OCI-LY3 (cell line): ENCODE measurements around the gene NKD2.

ENCODE experiments used
- H2AFZ ChIP-seq: fragments of 200-600, 300-600 bp; shearing (Covaris generic); 2 replicates; pipeline ENCODE4 v1.6.0; 2014; ENCODE audit warnings: antibody characterized with exemption, low read depth, low read length
- H3K27ac ChIP-seq: fragments of 200-600, 300-600 bp; sonication (generic); 2 replicates; pipeline ENCODE4 v1.5.1; 2014; ENCODE audit warnings: mild to moderate bottlenecking, low read length, moderate library complexity, mixed read lengths
- H3K27me3 ChIP-seq: fragments of 200-600, 300-600 bp; sonication (generic); 2 replicates; pipeline ENCODE4 v1.6.1; 2014; ENCODE audit warnings: low read depth, low read length, mixed read lengths
- H3K36me3 ChIP-seq: fragments of 200-600, 300-600 bp; sonication (generic); replicated peaks from 2 replicates; pipeline ENCODE3; 2014; ENCODE audit warnings: low read depth, low read length, mixed read lengths
- H3K4me1 ChIP-seq: fragments of 300-600, 200-600 bp; sonication (generic); 2 replicates; pipeline ENCODE4 v1.6.1; 2014; ENCODE audit warnings: low read length, mixed read lengths
- H3K4me2 ChIP-seq: fragments of 200-600, 300-600 bp; sonication (generic); 2 replicates; pipeline ENCODE4 v1.6.1; 2014; ENCODE audit warnings: low read length, mixed read lengths
- H3K4me3 ChIP-seq: fragments of 300-600, 200-600 bp; sonication (generic); 2 replicates; pipeline ENCODE4 v1.5.1; 2014; ENCODE audit warnings: antibody characterized with exemption, mild to moderate bottlenecking, low read length, moderate library complexity
- H3K79me2 ChIP-seq: fragments of 300-600, 200-600 bp; shearing (Covaris generic); 2 replicates; pipeline ENCODE4 v1.6.1; 2014; ENCODE audit warnings: mild to moderate bottlenecking, low read length, mixed read lengths
- H3K9ac ChIP-seq: fragments of 300-600, 200-600 bp; shearing (Covaris generic); 2 replicates; pipeline ENCODE4 v1.6.0; 2014; ENCODE audit warnings: mild to moderate bottlenecking, low read length, moderate library complexity
- H3K9me3 ChIP-seq: fragments of 200-600, 300-600 bp; shearing (Covaris generic); 2 replicates; pipeline ENCODE4 v1.6.1; 2014; ENCODE audit warnings: low read length, mixed read lengths; ENCODE audit not compliant: insufficient read depth
- H4K20me1 ChIP-seq: fragments of 200-600, 300-600 bp; sonication (generic); 2 replicates; pipeline ENCODE4 v1.6.1; 2016; ENCODE audit warnings: low read length, mixed read lengths; ENCODE audit not compliant: insufficient read depth
- CTCF ChIP-seq: fragments of 200-600, 300-600 bp; sonication (generic); IDR thresholded peaks from 2 replicates; pipeline ENCODE4 v1.5.1; 2014; ENCODE audit warnings: antibody characterized with exemption, low read length, low read depth
- EZH2phosphoT487 ChIP-seq: fragments of 200-600 bp; shearing (Covaris generic); IDR thresholded peaks from 2 replicates; pipeline ENCODE4 v1.6.1; 2018; ENCODE audit warnings: antibody characterized with exemption, mixed run types, low read depth

The NKD2 gene

GRCh38 chr5:1008451-1009358 is at the start of gene NKD2:
TSS of gene NKD2 (plus strand) at chr5:1008802. CDS start at chr5:1009058, 256 bp downstream.
- H3K27me3 ChIP-seq: no peaks in the 10 kb centered on the region
- no peak within 1 kb of the TSS for H3K4me3 ChIP-seq
- no peaks in the 10 kb centered on the region for H3K9me3 ChIP-seq
- H4K20me1 ChIP-seq: no peaks in the 10 kb centered on the region
- H3K36me3 ChIP-seq: no peaks in the 10 kb centered on the region
- H2AFZ ChIP-seq: no peak within 1 kb of the TSS
- H3K4me2 ChIP-seq: no peak within 1 kb of the TSS
- no peak within 1 kb of the TSS for H3K27ac ChIP-seq
- no peaks in the 10 kb centered on the region for H3K79me2 ChIP-seq
- TF ChIP-seq CTCF: no peak
- TF ChIP-seq EZH2phosphoT487: no peak
- no peak within 1 kb of the TSS for H3K9ac ChIP-seq
- no peaks in the 10 kb centered on the region for H3K4me1 ChIP-seq

GRCh38 chr5:959581-960531 is 48.7 kb upstream of the NKD2 start:
- H3K9ac ChIP-seq: no peak overlapping the region
- no peaks in the 10 kb centered on the region for H3K27me3 ChIP-seq

GRCh38 chr5:960551-960950 is 48.1 kb upstream of the NKD2 start:
- no peak overlapping the region for H3K4me2 ChIP-seq
- no peaks in the 10 kb centered on the region for H3K36me3 ChIP-seq
- no peaks in the 10 kb centered on the region for H3K9me3 ChIP-seq
- H3K4me3 ChIP-seq: no peak overlapping the region
- H3K9ac ChIP-seq: no peak overlapping the region
- H3K27ac ChIP-seq: no peak overlapping the region
- TF ChIP-seq EZH2phosphoT487: no peak
- no peak for TF ChIP-seq CTCF
- no peaks in the 10 kb centered on the region for H3K79me2 ChIP-seq
- H4K20me1 ChIP-seq: no peaks in the 10 kb centered on the region
- H2AFZ ChIP-seq: no peak overlapping the region
- no peaks in the 10 kb centered on the region for H3K27me3 ChIP-seq
- H3K4me1 ChIP-seq: no peaks in the 10 kb centered on the region

More at GRCh38 chr5:959581-960531, 48.7 kb upstream of the NKD2 start:
- Histone ChIP-seq H3K4me3 (no peak overlapping the region), H3K4me2 (no peak overlapping the region), H4K20me1 (no peaks in the 10 kb centered on the region), H3K4me1 (no peaks in the 10 kb centered on the region), H3K9me3 (no peaks in the 10 kb centered on the region), H3K79me2 (no peaks in the 10 kb centered on the region), H3K36me3 (no peaks in the 10 kb centered on the region), H2AFZ (no peak overlapping the region), H3K27ac (no peak overlapping the region)
- TF ChIP-seq EZH2phosphoT487 (no peak), CTCF (no peak)
